T-cell (primary cell): ENCODE measurements around the gene IFI30. TPM values are rescaled to one million over a fixed set of nuclear protein-coding genes. Genes with fewer than 3 reads are reported as not detected.

ENCODE experiments used
- ATAC-seq, 4 experiments: fragments of 200-7000 bp in 3 of 4; fragments of 150-1000 bp in 1 of 4; cut with Tn5 transposase; replicated peaks in 1 of 4; 1 replicate in 3 of 4; 2 replicates in 1 of 4; pipeline ENCODE4 v1.10.0; 2021; ENCODE audit warnings: moderate library complexity in 3 of 4, mild to moderate bottlenecking in 2 of 4, moderate number of reproducible peaks in 1 of 4
- CTCF ChIA-PET, 2 donors: fragments of 300-600 bp; sonication (Branson Sonifier 250); formaldehyde crosslinking; loops; one replicate each; lab custom pipeline; 2022; ENCODE audit warnings: antibody characterized with exemption in 2 of 2; lab: Charles Lee
- POLR2A ChIA-PET, 2 donors: fragments of 300-600 bp; sonication (Branson Sonifier 250); formaldehyde crosslinking; loops; one replicate each; lab custom pipeline; 2022; ENCODE audit warnings: antibody characterized with exemption in 2 of 2; lab: Charles Lee
- DNase-seq, 35 experiments: peaks; one replicate each; pipeline versions ENCODE4 v3.0.0 to v3.0.0-alpha.2; 2013 to 2023
- H3K27ac ChIP-seq: one replicate; pipeline ENCODE4 v1.5.1; 2013; ENCODE audit warnings: low read length
- H3K27me3 ChIP-seq, 2 experiments: replicated peaks in 1 of 2; 1 replicate in 1 of 2; 2 replicates in 1 of 2; pipeline versions ENCODE4 v1.6.1 to v1.7.0; 2013; ENCODE audit warnings: low read length in 1 of 2, mixed read lengths in 1 of 2; ENCODE audit not compliant: control insufficient read depth in 2 of 2, insufficient read depth in 2 of 2; ENCODE audit errors: extremely low read depth in 1 of 2
- H3K36me3 ChIP-seq, 2 donors: 1 replicate in 1 of 2; 2 replicates in 1 of 2; pipeline versions ENCODE4 v1.6.1 to v1.7.0; 2013; ENCODE audit warnings: low read length in 1 of 2; ENCODE audit not compliant: control insufficient read depth in 2 of 2, insufficient read depth in 1 of 2; ENCODE audit errors: extremely low read depth in 1 of 2
- H3K4me1 ChIP-seq, 2 experiments: 1 replicate in 1 of 2; 2 replicates in 1 of 2; pipeline versions ENCODE4 v1.6.1 to v1.7.0; 2013; ENCODE audit warnings: low read length in 2 of 2, mixed read lengths in 1 of 2; ENCODE audit not compliant: insufficient read depth in 2 of 2, control insufficient read depth in 1 of 2; ENCODE audit errors: extremely low read depth in 1 of 2
- H3K4me3 ChIP-seq, 2 donors: 1 replicate in 1 of 2; 2 replicates in 1 of 2; pipeline versions ENCODE4 v1.5.1 to v1.7.0; 2013; ENCODE audit warnings: mild to moderate bottlenecking in 2 of 2, low read length in 1 of 2, moderate library complexity in 1 of 2; ENCODE audit not compliant: control insufficient read depth in 1 of 2; ENCODE audit errors: extremely low read depth in 1 of 2
- H3K9me3 ChIP-seq: 2 replicates; pipeline ENCODE4 v1.7.0; 2013
- H3K27ac Mint-ChIP-seq, 2 donors: one replicate each; pipeline ENCODE4 v1.8.0; 2020 to 2021; ENCODE audit warnings: mild to moderate bottlenecking in 2 of 2, mixed read lengths in 2 of 2
- H3K27me3 Mint-ChIP-seq, 2 donors: one replicate each; pipeline ENCODE4 v1.8.0; 2021 to 2022; ENCODE audit warnings: mixed read lengths in 2 of 2
- H3K36me3 Mint-ChIP-seq: one replicate; pipeline ENCODE4 v1.8.0; 2021; ENCODE audit warnings: mixed read lengths
- H3K4me1 Mint-ChIP-seq, 3 donors: one replicate each; pipeline ENCODE4 v1.8.0; 2020 to 2022; ENCODE audit warnings: mixed read lengths in 3 of 3, mild to moderate bottlenecking in 1 of 3
- H3K4me3 Mint-ChIP-seq, 3 donors: one replicate each; pipeline ENCODE4 v1.8.0; 2020 to 2022; ENCODE audit warnings: mild to moderate bottlenecking in 3 of 3, mixed read lengths in 3 of 3, moderate library complexity in 3 of 3
- H3K9me3 Mint-ChIP-seq, 3 donors: one replicate each; pipeline ENCODE4 v1.8.0; 2020 to 2022; ENCODE audit warnings: mixed read lengths in 3 of 3
- WGBS: methylation state at CpG from one replicate; pipeline ENCODE4 v1.1.5; 2013; ENCODE audit warnings: missing lambda C conversion rate; ENCODE audit not compliant: insufficient coverage; 5-methylcytosine and 5-hydroxymethylcytosine counted together
- total RNA-seq, 35 experiments: library from RNA in 6 of 35; stranded (reverse) in 6 of 35; fragments of 120-200 nt in 1 of 35; gene quantifications; one replicate each; pipeline versions ENCODE4 v1.2.1 to v1.2.4 and lab custom pipeline; 2013 to 2026

Gene IFI30
- total RNA-seq, 5 donors from 2014 or later (not counting 1 experiment from before 2014, with no cell fraction given), result 3.2 to 11.8 (median 5.1) TPM

DNA sequence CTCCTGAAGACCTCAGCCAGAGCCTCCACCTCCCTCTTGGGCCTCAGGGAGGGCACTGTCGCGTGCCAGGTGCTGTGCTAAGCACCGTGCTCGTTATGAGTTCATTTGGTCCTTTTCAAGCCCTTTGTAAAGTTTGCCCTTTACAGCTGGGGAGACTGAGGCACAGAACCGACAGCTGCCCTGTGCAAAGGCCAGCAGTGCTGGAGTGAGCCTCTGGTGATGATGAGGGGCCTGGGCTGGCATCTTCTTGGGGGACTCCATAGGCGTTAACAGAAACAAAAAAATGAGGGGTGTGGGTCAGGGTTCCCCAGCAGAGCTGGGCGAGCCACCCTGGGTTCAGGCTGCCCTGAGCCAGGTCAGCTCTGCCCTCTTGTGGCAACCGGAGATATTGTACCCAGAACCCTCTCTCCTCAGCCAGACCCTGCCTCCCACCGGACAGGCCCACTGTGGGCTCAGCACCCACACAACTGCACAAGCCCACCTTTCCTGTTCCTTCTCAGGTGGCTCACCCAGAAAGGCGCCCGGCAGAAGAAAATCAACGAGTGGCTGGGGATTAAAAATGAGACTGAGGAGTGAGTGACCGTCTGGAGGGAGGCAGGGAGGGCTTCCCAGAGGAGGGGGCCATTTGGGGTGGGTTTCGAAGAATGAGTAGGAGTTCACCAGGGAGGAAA is 5.5 kb upstream of the IFI30 start:
- peak in 28 of 35 experiments; percentile 30 to 77 (median 52) for DNase-seq
- Mint-ChIP-seq H3K27ac (no peak overlapping the region), H3K4me1 (peaks cover 0 to 8% (median 3%) of the 10 kb centered on the region in 3 donors), H3K36me3 (peaks cover 22% of the 10 kb centered on the region), H3K4me3 (no peak overlapping the region), H3K9me3 (no peaks in the 10 kb centered on the region), H3K27me3 (no peaks in the 10 kb centered on the region)
- Histone ChIP-seq H3K4me3 (no peak overlapping the region), H3K27me3 (no peaks in the 10 kb centered on the region), H3K27ac (no peak overlapping the region), H3K4me1 (peaks cover 0 to 10% of the 10 kb centered on the region in 2 experiments), H3K9me3 (no peaks in the 10 kb centered on the region), H3K36me3 (peaks cover 22 to 27% of the 10 kb centered on the region in 2 donors)
- 64% methylated on average over 8 of the region's 14 CpGs for WGBS
- POLR2A ChIA-PET, result no interaction called here
- peak; percentile 78 to 93 (median 90) for ATAC-seq
- CTCF ChIA-PET, result interaction anchor here in 1 of 2 donors (0.6 to 1.0 kb wide), 3 partner anchors 64 to 195 kb away, joined by 3 to 7 read pairs (median 3); no protein-coding TSS in a partner anchor

GRCh38 chr19:18168673-18169381 is 4.8 kb upstream of the IFI30 start:
- H3K9me3 Mint-ChIP-seq, result no peaks in the 10 kb centered on the region

GRCh38 chr19:18170714-18171255 is 2.8 kb upstream of the IFI30 start:
- no peaks in the 10 kb centered on the region for H3K9me3 Mint-ChIP-seq
- no peak overlapping the region for H3K27ac ChIP-seq
- ChIA-PET POLR2A (interaction anchor here in 1 of 2 donors (0.6 kb wide), 1 partner anchor 133 kb away, joined by 4 read pairs; no protein-coding TSS in a partner anchor), CTCF (no interaction called here)
- peaks cover 0 to 3% of the 10 kb centered on the region in 2 experiments for H3K27me3 ChIP-seq
- no peak for ATAC-seq
- H3K4me1 ChIP-seq, result peaks cover 2 to 27% of the 10 kb centered on the region in 2 experiments
- H3K4me3 Mint-ChIP-seq, result no peak overlapping the region
- no peaks in the 10 kb centered on the region for H3K27me3 Mint-ChIP-seq
- H3K9me3 ChIP-seq, result no peaks in the 10 kb centered on the region
- no peak overlapping the region for H3K4me3 ChIP-seq
- peaks cover 15 to 16% of the 10 kb centered on the region in 2 donors for H3K36me3 ChIP-seq
- H3K4me1 Mint-ChIP-seq, result peaks cover 0 to 25% (median 15%) of the 10 kb centered on the region in 3 donors
- peak in 1 of 35 experiments; percentile 31 for DNase-seq
- peaks cover 15% of the 10 kb centered on the region for H3K36me3 Mint-ChIP-seq
- H3K27ac Mint-ChIP-seq, result peak overlapping the region in 1 of 2 donors; percentile 30
- 88% methylated on average over 10 of the region's 16 CpGs for WGBS

More at GRCh38 chr19:18168673-18169381, 4.8 kb upstream of the IFI30 start:
- DNase-seq (no peak), ATAC-seq (no peak)
- Histone ChIP-seq H3K27ac (no peak overlapping the region), H3K4me3 (no peak overlapping the region), H3K36me3 (peaks cover 19 to 21% of the 10 kb centered on the region in 2 donors), H3K4me1 (peaks cover 0 to 15% of the 10 kb centered on the region in 2 experiments), H3K9me3 (no peaks in the 10 kb centered on the region), H3K27me3 (no peaks in the 10 kb centered on the region)
- Mint-ChIP-seq H3K36me3 (peaks cover 18% of the 10 kb centered on the region), H3K27ac (no peak overlapping the region), H3K4me1 (peaks cover 0 to 11% (median 6%) of the 10 kb centered on the region in 3 donors), H3K4me3 (no peak overlapping the region), H3K27me3 (no peaks in the 10 kb centered on the region)
- ChIA-PET POLR2A (no interaction called here), CTCF (interaction anchor here (0.6 to 1.0 kb wide), 4 partner anchors 22 to 236 kb away, joined by 3 to 8 read pairs (median 4); no protein-coding TSS in a partner anchor)
- 95% methylated on average over 66 of the region's 66 CpGs for WGBS

GRCh38 chr19:18171605-18172327 is 1.8 kb upstream of the IFI30 start:
- ATAC-seq (no peak), DNase-seq (no peak)
- H3K4me3 Mint-ChIP-seq, result no peak overlapping the region
- CTCF ChIA-PET, result no interaction called here
- POLR2A ChIA-PET, result no interaction called here
- H3K9me3 Mint-ChIP-seq, result no peaks in the 10 kb centered on the region
- H3K36me3 ChIP-seq, result peaks cover 8 to 12% of the 10 kb centered on the region in 2 donors
- H3K4me3 ChIP-seq, result no peak overlapping the region
- H3K4me1 Mint-ChIP-seq, result peaks cover 0 to 25% (median 15%) of the 10 kb centered on the region in 3 donors
- no peaks in the 10 kb centered on the region for H3K9me3 ChIP-seq
- no peaks in the 10 kb centered on the region for H3K27me3 Mint-ChIP-seq
- H3K36me3 Mint-ChIP-seq, result peaks cover 14% of the 10 kb centered on the region
- H3K4me1 ChIP-seq, result peaks cover 2 to 27% of the 10 kb centered on the region in 2 experiments
- no peak overlapping the region for H3K27ac ChIP-seq
- peak overlapping the region; percentile 58 to 65 for H3K27ac Mint-ChIP-seq
- peaks cover 0 to 3% of the 10 kb centered on the region in 2 experiments for H3K27me3 ChIP-seq
- 88% methylated on average over 7 of the region's 8 CpGs for WGBS

DNA sequence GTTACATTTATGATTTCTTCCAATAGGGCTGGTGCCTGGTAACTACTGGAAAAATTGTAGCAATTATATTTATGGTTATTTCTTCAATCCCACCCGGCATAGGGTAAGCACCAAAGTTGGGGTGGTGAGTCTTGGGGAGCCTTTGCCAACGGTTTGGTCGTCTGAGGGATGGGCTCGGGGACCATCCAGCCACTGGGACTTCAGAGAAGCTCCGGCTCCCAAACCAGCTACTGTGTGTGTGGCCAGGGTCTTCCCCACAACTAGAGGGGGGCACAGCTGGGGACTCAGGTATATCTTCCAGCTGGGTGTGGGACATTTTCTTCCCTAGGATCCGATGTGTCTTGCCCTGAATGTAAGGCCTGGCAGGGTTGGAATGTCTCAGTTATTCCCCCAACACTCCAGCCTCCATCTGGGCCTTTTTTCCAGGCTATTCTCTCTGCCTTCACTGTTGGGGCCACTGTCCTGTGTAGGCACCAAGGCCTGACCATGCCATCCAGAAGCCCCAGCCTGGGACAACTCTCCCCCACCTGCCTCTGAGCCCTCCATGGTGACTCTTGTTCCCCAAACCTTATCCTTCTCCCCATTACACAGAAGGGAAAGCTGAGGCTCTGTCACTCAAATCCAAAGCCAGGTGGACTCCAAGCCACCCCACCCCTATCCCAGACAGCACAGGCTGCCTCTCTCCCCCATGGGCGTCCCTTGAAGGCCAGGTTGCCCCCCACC is 1.1 kb upstream of the IFI30 start:
- ChIA-PET CTCF (no interaction called here), POLR2A (no interaction called here)
- H3K27ac ChIP-seq, result no peak overlapping the region
- H3K4me1 ChIP-seq, result peaks cover 2 to 27% of the 10 kb centered on the region in 2 experiments
- H3K27ac Mint-ChIP-seq, result peak overlapping the region; percentile 43 to 69
- H3K36me3 ChIP-seq, result peaks cover under 1 to 6% of the 10 kb centered on the region in 2 donors
- ATAC-seq (no peak), DNase-seq (no peak)
- peaks cover 16% of the 10 kb centered on the region for H3K36me3 Mint-ChIP-seq
- H3K27me3 ChIP-seq, result peaks cover 0 to 3% of the 10 kb centered on the region in 2 experiments
- H3K4me1 Mint-ChIP-seq, result peaks cover 0 to 25% (median 15%) of the 10 kb centered on the region in 3 donors
- H3K4me3 Mint-ChIP-seq, result peak overlapping the region in 2 of 3 donors; percentile 55 to 93
- 80% methylated on average over 5 of the region's 7 CpGs for WGBS
- no peaks in the 10 kb centered on the region for H3K9me3 Mint-ChIP-seq
- no peak overlapping the region for H3K4me3 ChIP-seq
- H3K9me3 ChIP-seq, result no peaks in the 10 kb centered on the region
- H3K27me3 Mint-ChIP-seq, result no peaks in the 10 kb centered on the region
